Stimulated activated CD8-positive, alpha-beta memory T cell treated with anti-CD3 and anti-CD28 coated beads, Interleukin-12 subunit alpha, Interleukin-12 subunit beta, amount 100 ng/mL, for 24 hours (primary cell): ENCODE results near the gene GARRE1.

Source experiments
- DNase-seq: peaks from one replicate; pipeline ENCODE4 v3.0.0-alpha.2; 2020; ENCODE audit errors: extremely low read depth

The GARRE1 gene

GRCh38 chr19:34291235-34291634, 36.9 kb downstream of the GARRE1 start:
- DNase-seq: no peak

- DNase-seq: no peak
Observed at GRCh38 chr19:34295103-34295502, 40.7 kb downstream of the GARRE1 start.

GRCh38 chr19:34298891-34299520, 44.7 kb downstream of the GARRE1 start:
- no peak for DNase-seq

- no peak for DNase-seq
Observed at GRCh38 chr19:34299576-34299975, 45.2 kb downstream of the GARRE1 start.

GRCh38 chr19:34300380-34300779, 46.0 kb downstream of the GARRE1 start:
- DNase-seq: no peak

GRCh38 chr19:34300962-34301361, 46.6 kb downstream of the GARRE1 start:
- DNase-seq: no peak
